Gastroesophageal sphincter (tissue), 3 donors: ENCODE data around the gene SOX2.

ENCODE experiments used
- CTCF ChIP-seq, 4 experiments: fragments of 200-600 bp in 2 of 4; fragments of 450-650 bp in 2 of 4; sonication (generic) in 1 of 4; IDR thresholded peaks; one replicate each; pipeline ENCODE4 v1.5.1; 2017 to 2019; ENCODE audit warnings: antibody characterized with exemption in 4 of 4, mild to moderate bottlenecking in 2 of 4, moderate library complexity in 2 of 4
- EP300 ChIP-seq: sonication (generic); formaldehyde crosslinking; IDR thresholded peaks from one replicate; pipeline ENCODE4 v1.6.1; 2017; ENCODE audit warnings: antibody characterized with exemption, mild to moderate bottlenecking
- POLR2A ChIP-seq, 2 donors: fragments of 450-650 bp; IDR thresholded peaks; one replicate each; pipeline ENCODE4 v1.6.1; 2017; ENCODE audit warnings: antibody characterized with exemption in 2 of 2, mild to moderate bottlenecking in 2 of 2, moderate library complexity in 1 of 2

GRCh38 chr3:181718369-181718768 is 6.6 kb downstream of the SOX2 start:
- TF ChIP-seq CTCF (IDR thresholded peaks at IDR 0.05) (no peak), POLR2A (IDR thresholded peaks at IDR 0.05) (no peak), EP300 (no peak)
